AG04449 (cell line): ENCODE results near the gene KCNJ14.

Source experiments
- CTCF ChIA-PET: fragments of 350-600 bp; formaldehyde crosslinking; extraction: SDS; loops from one replicate; lab custom pipeline; 2021; ENCODE audit warnings: antibody characterized with exemption; lab: Yijun Ruan, JAX
- POLR2A ChIA-PET: fragments of 400-600, 350-600 bp; formaldehyde crosslinking; extraction: SDS; loops from one replicate; lab custom pipeline; 2020; ENCODE audit warnings: antibody characterized with exemption, inconsistent platforms; lab: Yijun Ruan, JAX
- DNase-seq: peaks from one replicate; pipeline ENCODE4 v3.0.0-alpha.2; 2010; ENCODE audit warnings: low read depth, low spot score
- H3K4me3 ChIP-seq: 2 replicates; pipeline ENCODE4 v1.5.1; 2011; ENCODE audit warnings: low read depth, mild to moderate bottlenecking, control low read depth, low read length
- CTCF ChIP-seq: IDR thresholded peaks from one replicate; pipeline ENCODE4 v1.5.1; 2011; ENCODE audit warnings: mild to moderate bottlenecking, moderate library complexity, low read length, control low read depth, inconsistent platforms; ENCODE audit not compliant: insufficient read depth; ENCODE audit errors: missing control alignments

The KCNJ14 gene

GRCh38 chr19:48452289-48453190 is 2.8 kb upstream of the KCNJ14 start:
- no peak overlapping the region for H3K4me3 ChIP-seq
- ChIA-PET CTCF (no interaction called here), POLR2A (no interaction called here)
- no peak for TF ChIP-seq CTCF
- DNase-seq = no peak

GRCh38 chr19:48454150-48454730 is 1.1 kb upstream of the KCNJ14 start:
- POLR2A ChIA-PET = no interaction called here

GRCh38 chr19:48455908-48456562 is 661 bp downstream of the KCNJ14 start:
- no peak overlapping the region for H3K4me3 ChIP-seq
- no peak for TF ChIP-seq CTCF
- ChIA-PET POLR2A (interaction anchor here (0.7 kb wide), 1 partner anchor 64 kb away, joined by 7 read pairs; no protein-coding TSS in a partner anchor), CTCF (interaction anchor here (0.7 to 1.0 kb wide), 2 partner anchors 11 to 133 kb away, joined by 3 read pairs; no protein-coding TSS in a partner anchor)
- DNase-seq = no peak

More at GRCh38 chr19:48454150-48454730, 1.1 kb upstream of the KCNJ14 start:
- TF ChIP-seq CTCF = no peak
- CTCF ChIA-PET = no interaction called here
- DNase-seq = no peak
- no peak overlapping the region for H3K4me3 ChIP-seq

GRCh38 chr19:48456864-48457263 is 1.5 kb downstream of the KCNJ14 start:
- no peak for TF ChIP-seq CTCF
- no peak overlapping the region for H3K4me3 ChIP-seq
- no peak for DNase-seq
- CTCF ChIA-PET = interaction anchor here (1.2 to 1.8 kb wide), 2 partner anchors 11 to 66 kb away, joined by 4 to 6 read pairs; partner anchors contain the start of genes GRWD1 and KDELR1
- POLR2A ChIA-PET = interaction anchor here (0.7 kb wide), 1 partner anchor 65 kb away, joined by 7 read pairs; no protein-coding TSS in a partner anchor

- no peak overlapping the region for H3K4me3 ChIP-seq
- no peak for TF ChIP-seq CTCF
- no peak for DNase-seq
- ChIA-PET CTCF (interaction anchor here (0.7 to 1.8 kb wide), 3 partner anchors 9 to 67 kb away, joined by 3 to 6 read pairs (median 3); partner anchors contain the start of gene KDELR1), POLR2A (no interaction called here)
Measured at GRCh38 chr19:48458016-48458415, 2.6 kb downstream of the KCNJ14 start.
